Liver (tissue), 3 donors: Measurements from ENCODE around the gene HPCAL1.

ENCODE experiments used
- CTCF ChIP-seq: fragments of 150-350 bp; IDR thresholded peaks from 2 replicates; pipeline ENCODE4 v1.5.1; 2017; ENCODE audit warnings: improper control_type of control experiment, low read depth, low read length; ENCODE audit not compliant: missing input control
- EGR1 ChIP-seq, 2 donors: IDR thresholded peaks; 2 replicates each; pipeline ENCODE4 v1.6.1; 2016 to 2018; ENCODE audit warnings: antibody characterized with exemption in 2 of 2, low read depth in 2 of 2
- FOXA1 ChIP-seq: IDR thresholded peaks from 2 replicates; pipeline ENCODE4 v1.6.1; 2016; ENCODE audit warnings: antibody characterized with exemption
- GABPA ChIP-seq, 2 donors: IDR thresholded peaks in 1 of 2; conservative IDR thresholded peaks in 1 of 2; 2 replicates each; pipeline ENCODE4 v1.6.1; 2016; ENCODE audit warnings: antibody characterized with exemption in 2 of 2, mild to moderate bottlenecking in 1 of 2, moderate library complexity in 1 of 2
- JUND ChIP-seq, 2 donors: IDR thresholded peaks; 2 replicates each; pipeline ENCODE4 v1.6.1; 2016; ENCODE audit warnings: antibody characterized with exemption in 2 of 2
- RAD21 ChIP-seq, 2 donors: IDR thresholded peaks; 2 replicates each; pipeline ENCODE4 v1.6.1; 2016; ENCODE audit warnings: antibody characterized with exemption in 2 of 2, mild to moderate bottlenecking in 2 of 2
- REST ChIP-seq: IDR thresholded peaks from 2 replicates; pipeline ENCODE4 v1.6.1; 2016; ENCODE audit warnings: antibody characterized with exemption, mild to moderate bottlenecking
- SP1 ChIP-seq: IDR thresholded peaks from 2 replicates; pipeline ENCODE4 v1.6.1; 2018; ENCODE audit warnings: antibody characterized with exemption, mild to moderate bottlenecking
- TAF1 ChIP-seq: conservative IDR thresholded peaks from 2 replicates; pipeline ENCODE4 v1.6.1; 2016; ENCODE audit warnings: antibody characterized with exemption, mild to moderate bottlenecking
- YY1 ChIP-seq: IDR thresholded peaks from 2 replicates; pipeline ENCODE4 v1.6.1; 2016; ENCODE audit warnings: antibody characterized with exemption, mild to moderate bottlenecking
- TF ChIP-seq, protein P1 (sequence below): IDR thresholded peaks from 2 replicates; pipeline ENCODE4 v1.6.1; 2016; ENCODE audit warnings: antibody characterized with exemption
- donor health status: healthy.
- donor health status: healthy.

DNA sequence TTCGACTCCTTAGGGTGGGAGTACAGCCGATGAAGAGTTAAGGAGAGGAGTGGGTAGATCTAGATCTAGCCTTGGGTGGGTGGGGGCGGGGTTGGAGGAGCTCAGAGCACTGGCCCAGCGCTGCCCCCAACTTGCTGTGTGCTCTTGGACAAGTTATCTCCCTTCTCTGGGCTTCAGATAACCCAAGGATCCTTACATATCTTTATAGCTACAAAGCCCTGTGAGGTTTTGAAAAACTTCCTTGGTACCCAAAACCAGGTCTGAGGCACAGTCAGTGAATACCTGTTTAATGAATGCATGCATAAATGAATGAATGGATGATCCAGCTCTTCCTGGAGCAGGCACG, 146.8 kb downstream of the HPCAL1 start:
- no peak for TF ChIP-seq CTCF
- no peak for TF ChIP-seq JUND (IDR thresholded peaks at IDR 0.05)
- TF ChIP-seq EGR1 (IDR thresholded peaks at IDR 0.05; ENCODE audit: low read depth in 2 of 2): no peak
- no peak for TF ChIP-seq SP1
- no peak for TF ChIP-seq TAF1
- TF ChIP-seq FOXA1: no peak
- no peak for TF ChIP-seq YY1
- TF ChIP-seq, protein P1, sequence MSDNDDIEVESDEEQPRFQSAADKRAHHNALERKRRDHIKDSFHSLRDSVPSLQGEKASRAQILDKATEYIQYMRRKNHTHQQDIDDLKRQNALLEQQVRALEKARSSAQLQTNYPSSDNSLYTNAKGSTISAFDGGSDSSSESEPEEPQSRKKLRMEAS: no peak
- TF ChIP-seq GABPA (IDR thresholded peaks at IDR 0.05 in 1 of 2, conservative IDR thresholded peaks at IDR 0.05 in 1 of 2): no peak
- TF ChIP-seq REST: no peak
- TF ChIP-seq RAD21 (IDR thresholded peaks at IDR 0.05): no peak
